Ureter (tissue), 1 donor: ENCODE measurements around the gene TNFRSF21. TPM values are rescaled to one million over a fixed set of nuclear protein-coding genes. Genes with fewer than 3 reads are reported as not detected.
"Not testable (repeated sequence)": the region's sequence is repeated elsewhere in the genome, so short reads cannot be mapped to it uniquely, and the experiment has no call there.

Experiments used
- DNase-seq: peaks from one replicate; pipeline ENCODE4 v3.0.0-alpha.2; 2020; ENCODE audit warnings: low spot score
- total RNA-seq: library from RNA; stranded (reverse); gene quantifications from one replicate; pipeline ENCODE4 v1.2.4, GENCODE V29; 2023
- donor health status: DM: yes; HTN: yes; CAD: no.

Gene TNFRSF21
- total RNA-seq, 1 donor from 2014 or later: 267 TPM

DNA sequence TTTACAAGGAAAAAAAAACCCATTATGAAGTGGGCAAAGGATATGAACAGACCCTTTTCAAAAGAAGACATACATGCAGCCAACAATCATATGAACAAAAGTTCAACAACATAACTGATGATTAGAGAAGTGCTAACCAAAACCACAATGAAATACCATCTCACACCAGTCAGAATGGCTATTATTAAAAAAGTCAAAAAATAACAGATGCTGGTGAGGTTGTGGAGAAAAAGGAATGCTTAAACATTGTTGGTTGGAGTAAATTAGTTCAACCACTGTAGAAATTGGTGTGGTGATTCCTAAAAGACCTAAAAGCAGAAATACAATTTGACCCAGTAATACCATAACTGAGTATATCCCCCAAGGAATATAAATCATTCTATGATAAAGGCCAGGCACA lies 86.5 kb downstream of the TNFRSF21 start:
- not testable (repeated sequence) for DNase-seq

DNA sequence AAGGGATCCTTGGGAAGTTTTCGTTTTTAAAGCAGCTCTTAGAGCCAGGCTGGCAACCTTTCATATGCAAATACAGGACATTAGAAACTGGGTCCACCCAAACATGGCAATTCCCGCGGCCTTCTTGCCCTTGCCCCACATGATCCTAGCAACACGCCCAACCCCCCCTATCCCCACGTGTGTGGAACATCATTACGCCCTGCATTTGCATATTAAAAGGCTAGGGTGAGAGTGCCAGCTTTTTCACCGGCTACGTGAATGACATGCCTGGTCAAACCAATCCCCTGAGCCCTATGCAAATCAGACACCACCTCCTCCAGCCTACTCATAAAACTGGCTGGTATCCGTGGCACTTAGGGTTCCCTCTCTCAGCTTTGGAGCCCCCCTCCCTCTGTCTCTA lies 88.1 kb downstream of the TNFRSF21 start:
- DNase-seq: no peak

DNA sequence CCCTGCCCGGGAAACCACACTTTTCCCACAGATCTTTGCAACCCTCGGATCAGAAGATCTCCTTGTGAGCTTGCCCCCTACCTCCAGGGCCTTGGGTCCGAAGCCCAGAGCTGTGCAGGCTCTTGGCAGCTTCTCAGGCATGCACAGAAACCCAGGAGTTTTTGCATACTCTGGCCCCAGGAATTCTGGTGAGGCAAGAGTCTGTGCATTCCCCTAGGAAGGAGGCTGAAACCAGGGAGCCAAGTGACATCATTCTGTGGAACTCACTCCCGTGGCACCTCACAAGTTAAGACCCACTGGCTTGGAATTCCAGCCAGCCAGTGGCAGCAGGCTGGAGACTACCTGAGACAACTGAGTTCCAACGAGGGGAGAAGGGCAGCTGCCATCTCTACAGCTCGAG lies 100.1 kb downstream of the TNFRSF21 start:
- DNase-seq: no peak

DNA sequence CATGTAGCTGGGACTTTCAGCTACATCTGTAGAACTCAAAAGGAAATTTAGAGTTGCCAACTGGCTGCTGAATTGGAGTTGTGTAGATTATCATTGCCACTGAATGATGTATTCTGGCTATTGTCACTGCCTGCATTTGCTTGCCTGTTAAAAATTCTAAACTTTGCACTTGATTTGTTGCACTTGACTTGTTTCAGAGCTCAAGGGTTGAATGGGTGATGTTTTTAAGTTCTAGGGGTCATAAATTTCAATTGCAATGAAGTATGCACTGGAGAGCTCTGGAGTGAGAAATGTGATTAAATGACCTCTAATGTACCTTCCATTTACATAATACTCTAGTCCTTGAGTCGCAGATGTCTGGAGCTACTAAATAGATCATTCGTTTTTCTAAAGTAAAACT lies 102.4 kb downstream of the TNFRSF21 start:
- no peak for DNase-seq

DNA sequence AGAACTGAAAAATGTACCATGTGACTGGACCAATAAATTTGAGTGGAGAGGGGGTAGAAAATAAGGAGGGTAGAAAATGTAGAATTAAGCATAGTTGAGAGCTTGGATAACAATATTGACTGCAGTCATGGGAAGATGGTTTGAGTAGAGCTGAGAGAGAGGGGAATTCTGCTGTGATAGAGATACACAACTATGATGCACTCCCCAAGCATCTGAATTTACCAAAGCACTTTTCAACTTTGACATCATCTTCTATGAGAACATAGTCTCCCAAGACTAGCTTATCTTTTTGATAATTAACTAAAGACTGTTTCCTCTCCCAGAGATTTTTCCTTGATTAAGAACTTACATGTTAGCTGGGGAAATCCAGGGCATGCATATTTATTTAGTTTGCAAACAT lies 103.1 kb downstream of the TNFRSF21 start:
- DNase-seq: no peak

DNA sequence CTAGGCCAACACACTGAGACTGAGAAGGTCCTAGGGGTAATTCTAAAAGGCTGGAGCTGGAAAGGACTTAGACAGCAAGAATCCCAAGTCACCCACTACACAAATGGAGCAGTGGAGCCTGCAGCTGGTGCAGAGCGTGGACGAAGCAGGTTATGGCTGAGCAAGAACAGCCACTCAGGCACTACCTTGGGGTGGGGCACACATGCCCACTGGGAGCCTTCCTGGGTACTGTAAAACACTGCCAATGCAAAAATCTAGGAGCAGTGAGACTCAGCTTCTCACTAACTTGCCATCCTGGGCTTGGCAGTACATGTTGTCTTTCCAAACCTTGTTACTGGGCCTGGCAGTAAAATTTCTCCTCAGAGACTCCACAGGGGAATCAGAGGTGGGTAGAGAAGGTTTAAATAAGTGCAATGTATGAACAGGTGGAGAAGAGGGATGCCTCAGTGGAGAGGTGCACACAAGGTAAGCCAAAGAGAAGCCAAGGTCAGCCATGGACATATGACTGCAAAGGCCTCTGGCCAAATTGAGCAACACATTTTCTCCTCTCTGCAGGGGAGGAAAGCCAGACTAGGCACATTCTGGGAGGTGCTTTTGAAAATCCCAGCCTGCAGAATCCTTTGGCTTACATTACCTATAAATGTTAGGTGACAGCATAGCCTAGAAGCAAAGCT lies 105.6 kb downstream of the TNFRSF21 start:
- no peak for DNase-seq

DNA sequence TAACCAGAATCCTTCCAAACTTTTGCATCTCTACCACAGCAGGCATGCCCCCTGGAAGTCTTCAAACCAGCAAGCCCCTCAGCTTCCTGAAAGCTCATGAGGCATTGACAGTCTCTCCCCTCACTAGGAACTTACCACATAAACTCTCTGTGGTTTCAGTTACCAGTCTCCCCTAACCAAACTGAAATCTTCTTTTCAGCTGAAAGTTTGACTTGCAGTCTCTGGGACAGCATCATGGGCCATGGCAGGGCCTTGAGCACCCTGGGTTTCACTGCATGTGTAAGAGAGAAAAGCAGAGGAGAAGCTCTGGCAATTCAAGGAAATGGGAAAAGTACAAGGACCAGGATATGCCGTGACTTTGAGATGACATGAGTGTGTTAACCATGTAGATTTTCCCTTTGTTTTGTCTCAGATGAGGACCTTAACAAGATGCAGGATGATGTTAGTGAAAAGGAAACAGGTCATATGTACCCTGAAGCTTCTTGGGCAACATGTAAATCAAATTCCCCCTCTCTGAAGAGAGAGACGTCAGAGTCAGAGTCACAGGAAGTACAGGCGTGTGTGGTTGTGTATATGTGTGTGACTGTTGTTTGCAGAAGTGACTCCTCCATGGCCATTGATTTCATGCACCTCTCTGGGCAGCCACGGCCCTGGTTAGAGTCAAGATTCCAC lies 106.3 kb downstream of the TNFRSF21 start:
- no peak for DNase-seq

DNA sequence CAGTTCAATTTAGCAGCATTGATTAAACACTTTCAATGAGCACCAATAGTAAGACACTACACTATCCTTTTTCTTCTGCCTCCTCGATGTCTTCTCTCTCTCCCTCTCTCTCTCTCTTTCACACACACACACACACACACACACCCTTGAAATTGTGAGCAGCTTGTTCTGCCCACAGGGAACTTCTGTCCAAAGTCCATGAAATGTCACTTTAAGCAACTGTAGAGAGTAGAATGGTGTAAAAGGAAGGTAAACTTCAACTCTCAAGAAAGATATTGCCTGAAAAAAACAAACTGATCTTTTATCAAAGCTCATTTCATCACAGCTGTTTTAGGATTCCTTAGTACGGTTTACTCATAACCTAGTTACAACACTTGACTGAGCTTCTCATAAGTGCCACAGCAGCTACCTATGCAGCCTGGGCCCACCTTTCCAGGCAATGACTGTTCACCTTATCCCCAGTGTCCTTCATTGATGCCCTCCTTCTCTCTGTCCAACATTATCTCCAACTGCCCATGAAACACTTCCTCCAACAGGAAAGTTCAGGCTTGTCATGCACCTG lies 107.0 kb downstream of the TNFRSF21 start:
- DNase-seq: no peak

DNA sequence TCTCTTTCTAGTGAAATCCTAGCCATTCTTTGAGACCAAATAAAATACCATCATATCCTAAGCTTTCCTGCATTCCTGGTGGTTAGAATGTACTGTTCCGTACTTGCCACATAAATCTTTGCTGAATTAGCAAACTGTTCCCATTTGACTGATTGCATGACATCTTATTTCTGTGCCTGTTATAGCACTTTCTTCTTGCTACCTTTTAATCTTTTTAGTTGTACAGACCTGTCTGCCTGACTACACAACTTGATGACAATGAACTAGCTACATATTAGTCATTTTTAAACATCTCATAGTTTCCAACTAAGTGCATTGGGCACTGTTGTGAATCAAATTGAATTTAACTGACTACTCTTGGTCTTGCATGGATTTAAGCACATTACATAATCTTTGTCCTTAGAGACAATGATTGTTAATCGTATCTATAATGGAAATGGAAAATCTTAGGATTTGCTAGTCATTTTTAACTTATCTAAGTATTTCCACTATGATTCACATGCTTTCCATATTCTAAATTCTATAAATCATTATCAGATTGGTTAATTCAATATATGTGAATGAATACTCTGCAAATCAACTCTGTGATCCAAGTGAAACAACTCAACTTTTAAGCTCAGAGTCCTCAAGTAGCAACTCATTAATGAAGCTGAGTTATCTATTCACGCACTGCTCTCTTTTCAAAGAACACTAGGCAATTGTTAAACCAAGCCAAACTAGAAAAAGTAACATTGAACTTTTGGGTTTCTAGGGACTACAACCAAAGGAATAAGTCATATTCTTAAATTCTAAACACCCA lies 109.0 kb downstream of the TNFRSF21 start:
- DNase-seq: no peak

DNA sequence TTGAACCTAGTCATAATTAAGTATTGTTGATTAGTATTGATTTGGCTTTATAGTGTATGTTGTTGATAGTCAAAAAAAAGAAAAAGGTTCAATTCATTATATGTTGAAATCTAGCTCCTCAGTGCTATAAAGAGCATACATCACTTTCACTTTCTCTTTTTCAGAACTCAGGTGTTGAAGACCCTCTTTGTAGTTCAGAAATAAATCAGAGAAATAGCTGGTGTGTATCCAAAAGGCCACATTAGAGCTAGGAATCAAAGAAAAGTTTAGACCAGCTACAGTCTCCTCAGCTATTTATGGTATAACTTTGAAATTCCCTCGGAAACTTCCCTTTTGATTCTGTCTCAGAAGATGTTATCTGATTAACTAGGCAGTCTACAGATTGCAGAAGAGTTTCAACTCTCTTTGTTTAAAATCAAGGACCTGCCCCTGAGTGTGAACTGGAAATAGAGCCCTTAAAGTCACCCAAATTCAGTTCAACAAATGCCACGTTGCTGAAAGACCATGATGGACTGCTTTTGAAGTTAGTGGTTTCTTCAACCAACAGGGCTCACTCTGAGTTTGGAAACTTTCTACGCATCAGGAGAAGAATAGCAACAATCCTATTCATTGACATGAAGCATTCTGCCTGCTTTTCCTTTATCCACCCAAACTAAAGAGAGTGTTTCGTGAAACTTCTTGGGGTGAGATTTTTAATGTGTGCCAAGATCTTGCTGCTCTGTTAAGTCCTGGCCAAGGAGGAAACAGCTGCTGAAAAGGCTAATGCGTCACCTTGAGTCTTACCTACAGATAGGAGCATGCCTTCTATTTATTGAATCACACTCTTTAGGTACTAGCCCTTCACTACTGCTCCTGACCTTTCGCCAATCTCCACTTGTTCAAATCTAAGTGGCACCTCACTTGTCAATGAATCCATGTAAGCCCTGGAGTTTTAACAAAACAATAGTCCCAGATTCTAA lies 111.7 kb downstream of the TNFRSF21 start:
- no peak for DNase-seq

DNA sequence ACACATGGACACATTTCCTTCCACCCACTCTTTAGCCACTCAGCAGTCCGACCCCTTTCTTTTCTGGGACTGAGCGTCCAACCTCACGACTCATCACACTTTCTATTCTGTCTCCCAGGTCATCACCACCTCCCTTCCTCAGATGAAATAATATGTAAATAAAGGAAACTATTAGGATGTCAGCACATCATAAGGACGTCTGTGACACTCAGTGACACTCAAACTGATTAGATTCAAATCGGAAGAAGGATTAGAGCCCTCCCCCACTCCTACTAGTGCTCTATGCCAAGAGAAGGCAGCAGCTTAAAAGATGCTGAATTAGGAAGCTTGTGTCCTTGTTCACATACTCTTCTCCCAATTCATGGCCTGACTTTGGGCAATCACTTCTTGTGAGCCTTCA lies 113.6 kb downstream of the TNFRSF21 start:
- no peak for DNase-seq

DNA sequence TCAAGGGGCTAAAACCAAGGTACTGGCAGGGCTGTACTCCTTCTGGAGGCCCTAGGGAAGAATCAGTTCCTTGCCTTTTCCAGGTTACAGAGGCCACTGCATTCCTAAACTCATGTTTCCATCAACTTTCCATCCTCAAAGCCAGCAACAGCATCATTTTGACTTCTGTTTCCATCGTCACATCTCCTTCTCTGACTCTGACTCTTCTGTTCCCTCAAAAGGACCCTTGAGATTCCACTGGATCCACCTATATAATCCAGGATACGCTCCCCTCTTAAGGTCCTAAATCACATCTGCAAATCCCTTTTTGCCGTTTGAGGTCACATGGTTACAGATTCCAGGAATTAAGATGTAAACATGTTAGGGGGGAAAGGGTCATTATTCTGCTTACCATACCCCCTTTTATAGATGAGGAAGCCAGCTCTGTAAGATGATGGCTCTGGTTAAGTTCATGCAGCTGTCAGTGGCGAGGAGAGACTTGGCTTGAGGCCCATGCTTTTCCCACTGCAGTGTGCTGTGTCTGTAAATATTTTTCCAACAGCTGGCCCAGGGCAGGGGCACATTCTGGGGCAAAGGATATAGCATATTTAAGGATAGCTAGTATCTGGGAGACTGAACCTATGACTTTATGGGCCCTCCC lies 114.6 kb downstream of the TNFRSF21 start:
- no peak for DNase-seq

DNA sequence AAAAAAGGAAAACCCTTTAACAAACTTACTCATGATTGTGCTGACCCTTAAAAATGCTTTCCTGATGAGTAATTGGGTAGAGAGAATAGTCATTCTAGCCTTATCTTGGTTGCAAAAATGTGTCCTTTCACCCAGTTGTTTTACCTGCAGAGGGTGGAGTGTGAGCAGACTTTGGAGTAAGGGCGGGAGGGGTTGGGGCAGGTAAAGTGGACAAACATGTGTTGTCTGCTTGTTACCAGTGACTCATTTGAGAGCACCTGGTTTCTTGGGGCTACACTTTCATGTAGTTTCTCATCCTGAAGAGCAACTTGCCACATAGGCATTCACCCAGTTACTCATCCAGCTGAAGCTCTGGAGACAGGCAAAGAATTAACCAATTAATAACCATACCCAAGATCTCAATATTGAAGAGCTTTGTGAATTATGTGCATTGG lies 121.1 kb downstream of the TNFRSF21 start:
- peak; percentile 74 for DNase-seq

DNA sequence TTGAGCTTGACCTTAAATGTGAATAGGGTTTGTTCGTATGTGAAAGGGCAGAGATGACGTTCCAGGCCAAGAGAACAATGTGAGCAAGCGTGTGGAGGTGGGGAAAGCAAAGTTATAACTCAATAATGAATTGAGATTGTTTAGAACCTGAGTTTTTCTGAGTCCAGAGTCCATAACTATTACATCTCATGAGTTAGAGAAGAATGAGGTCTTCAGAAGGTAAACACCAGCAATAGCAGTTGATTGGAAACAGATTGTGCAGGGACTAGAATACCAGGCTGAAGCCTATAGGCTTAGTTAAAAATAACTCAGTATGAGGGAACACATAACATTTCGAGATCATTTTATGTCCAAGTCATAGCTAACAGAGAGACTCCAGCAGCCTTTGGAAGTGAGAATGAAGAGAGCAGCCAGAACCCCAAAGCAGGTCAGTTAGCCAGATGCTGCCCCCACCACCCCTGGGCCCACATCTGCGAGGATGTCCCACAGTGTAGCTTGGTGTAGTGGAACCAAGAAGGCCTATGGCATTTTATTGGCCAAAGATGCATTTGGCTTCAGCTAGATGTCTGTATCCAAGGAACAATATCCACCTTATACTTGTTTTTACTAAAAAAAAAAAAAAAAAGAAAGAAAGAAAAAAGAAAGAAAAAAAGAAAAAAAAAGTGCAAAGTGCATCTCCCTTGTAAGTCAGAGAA lies 121.7 kb downstream of the TNFRSF21 start:
- DNase-seq: no peak

DNA sequence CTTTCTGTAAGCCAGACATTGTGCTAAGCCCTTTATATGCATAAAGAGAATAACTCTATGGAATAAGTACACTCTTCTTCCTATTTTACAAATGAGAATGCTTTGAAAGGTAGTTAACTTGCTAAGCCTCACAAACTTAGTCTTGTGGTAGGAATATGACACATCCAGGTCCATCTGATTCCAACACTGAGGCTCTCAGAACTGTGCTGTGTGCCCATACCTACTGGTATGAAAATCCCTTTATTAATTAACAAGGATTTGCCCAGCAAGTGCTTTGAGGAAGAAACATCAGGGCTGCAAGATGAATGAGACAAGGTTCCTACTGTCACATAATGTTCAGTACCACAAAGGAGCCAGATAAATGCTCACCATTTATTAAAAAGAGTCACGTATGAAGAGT lies 122.6 kb downstream of the TNFRSF21 start:
- no peak for DNase-seq

DNA sequence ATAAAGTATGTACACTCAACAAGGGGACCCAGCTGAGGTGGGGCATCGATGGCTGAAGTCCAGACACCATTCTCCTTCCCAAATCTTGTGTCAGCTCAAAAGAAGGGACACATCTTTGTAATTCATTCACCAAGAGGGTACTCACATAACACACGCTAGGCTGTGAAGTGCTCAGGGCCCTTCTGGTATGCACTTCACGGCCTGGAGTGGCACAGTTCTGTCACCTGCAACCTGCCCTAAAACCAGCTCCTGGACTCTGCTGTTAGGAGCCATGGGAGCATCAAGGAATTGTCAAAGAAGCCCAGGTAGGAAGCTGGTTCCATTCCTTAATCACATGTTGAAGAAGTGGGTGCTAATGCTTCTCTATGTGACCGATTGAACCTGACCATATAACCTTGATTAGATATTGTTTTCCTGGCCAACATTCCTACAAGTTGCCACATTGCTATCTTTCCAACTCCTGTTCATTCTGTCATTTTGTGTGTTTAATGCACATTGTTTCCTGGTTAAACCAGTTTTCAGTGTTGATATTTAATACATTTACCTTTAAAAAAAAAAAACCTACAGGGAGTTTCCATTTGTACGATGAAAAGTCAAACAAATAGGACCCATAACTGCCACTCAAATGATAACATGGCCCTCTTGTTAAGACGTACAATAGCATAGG lies 127.3 kb downstream of the TNFRSF21 start:
- no peak for DNase-seq

DNA sequence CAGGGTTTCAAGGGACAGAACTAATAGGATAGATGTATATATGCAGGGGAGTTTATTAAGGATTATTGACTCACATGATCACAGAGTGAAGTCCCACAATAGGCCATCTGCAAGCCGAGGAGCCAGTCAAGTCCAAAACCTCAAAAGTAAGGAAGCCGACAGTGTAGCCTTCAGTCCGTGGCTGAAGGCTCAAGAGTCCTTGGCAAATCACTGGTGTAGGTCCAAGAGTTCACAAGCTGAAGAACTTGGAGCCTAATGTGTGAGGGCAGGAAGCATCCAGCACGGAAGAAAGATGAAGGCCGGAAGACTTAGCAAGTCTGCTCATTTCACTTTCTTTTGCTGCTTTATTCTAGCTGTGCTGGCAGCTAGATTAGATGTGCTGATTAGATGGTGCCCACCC lies 128.0 kb downstream of the TNFRSF21 start:
- no peak for DNase-seq
